Mesothelial cell of epicardium (in vitro differentiated cells): Measurements from ENCODE around the gene CHIT1. TPM values are rescaled to one million over a fixed set of nuclear protein-coding genes. Genes with fewer than 3 reads are reported as not detected.
"Not testable (repeated sequence)": the region's sequence is repeated elsewhere in the genome, so short reads cannot be mapped to it uniquely, and the experiment has no call there.

Experiments used
- DNase-seq, 2 experiments: peaks; one replicate each; pipeline ENCODE4 v3.0.0; 2021; ENCODE audit warnings: low spot score in 2 of 2; ENCODE audit not compliant: unreplicated experiment in 2 of 2
- H3K27ac Mint-ChIP-seq: 2 replicates; pipeline ENCODE4 v1.8.0; 2021; ENCODE audit warnings: mixed read lengths
- H3K27me3 Mint-ChIP-seq: 2 replicates; pipeline ENCODE4 v1.8.0; 2021; ENCODE audit warnings: low read depth, mixed read lengths
- H3K36me3 Mint-ChIP-seq: 2 replicates; pipeline ENCODE4 v1.8.0; 2021; ENCODE audit warnings: mixed read lengths
- H3K4me1 Mint-ChIP-seq: 2 replicates; pipeline ENCODE4 v1.8.0; 2021; ENCODE audit warnings: mixed read lengths
- H3K4me3 Mint-ChIP-seq: 2 replicates; pipeline ENCODE4 v1.8.0; 2021; ENCODE audit warnings: mild to moderate bottlenecking, moderate library complexity, mixed read lengths
- H3K9me3 Mint-ChIP-seq: 2 replicates; pipeline ENCODE4 v1.8.0; 2021; ENCODE audit warnings: mixed read lengths
- CTCF ChIP-seq: fragments of 200-600 bp; sonication (generic); IDR thresholded peaks from one replicate; pipeline ENCODE4 v1.5.0; 2021; ENCODE audit warnings: antibody characterized with exemption; ENCODE audit not compliant: unreplicated experiment
- total RNA-seq: library from RNA; stranded (reverse); gene quantifications from 3 replicates; pipeline ENCODE4 v1.2.1, GENCODE V29; 2021

The CHIT1 gene
- total RNA-seq, 1 donor from 2014 or later: 0.13 TPM

DNA sequence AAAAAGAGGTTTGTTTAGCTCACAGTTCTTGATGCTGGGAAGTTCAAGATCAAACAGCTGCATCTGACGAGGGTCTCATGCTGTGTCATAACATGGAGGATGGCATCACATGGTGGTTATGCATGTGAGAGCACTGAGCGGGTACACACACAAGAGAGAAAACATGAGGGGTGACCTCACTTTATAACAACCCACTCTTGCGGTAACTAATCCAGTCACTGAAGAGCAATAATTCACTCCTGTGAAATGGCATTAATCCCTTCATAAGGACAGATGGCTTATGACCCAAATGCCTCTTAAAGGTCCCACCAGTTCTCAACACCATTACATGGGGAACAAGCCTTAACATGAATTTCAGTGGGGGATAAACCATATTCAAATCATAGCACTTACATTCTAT is 23.2 kb upstream of the CHIT1 start:
- Mint-ChIP-seq H3K9me3 (peaks cover 34% of the 10 kb centered on the region), H3K27me3 (peaks cover 58% of the 10 kb centered on the region), H3K36me3 (no peaks in the 10 kb centered on the region), H3K4me3 (no peak overlapping the region), H3K4me1 (no peaks in the 10 kb centered on the region), H3K27ac (no peak overlapping the region)
- DNase-seq: no peak
- TF ChIP-seq CTCF: no peak

GRCh38 chr1:203251466-203251865 is 22.0 kb upstream of the CHIT1 start:
- H3K36me3 Mint-ChIP-seq: no peaks in the 10 kb centered on the region
- TF ChIP-seq CTCF: no peak
- H3K4me1 Mint-ChIP-seq: no peaks in the 10 kb centered on the region
- no peak for DNase-seq
- H3K4me3 Mint-ChIP-seq: no peak overlapping the region
- H3K27me3 Mint-ChIP-seq: peaks cover 59% of the 10 kb centered on the region
- no peak overlapping the region for H3K27ac Mint-ChIP-seq
- H3K9me3 Mint-ChIP-seq: peaks cover 27% of the 10 kb centered on the region

- Mint-ChIP-seq H3K4me1 (no peaks in the 10 kb centered on the region), H3K27ac (no peak overlapping the region), H3K36me3 (no peaks in the 10 kb centered on the region), H3K4me3 (no peak overlapping the region), H3K27me3 (peaks cover 57% of the 10 kb centered on the region), H3K9me3 (peaks cover 22% of the 10 kb centered on the region)
- DNase-seq: no peak
- no peak for TF ChIP-seq CTCF
These were observed 21.4 kb upstream of the CHIT1 start for GRCh38 chr1:203250911-203251310.

- Mint-ChIP-seq H3K4me1 (no peaks in the 10 kb centered on the region), H3K27ac (no peak overlapping the region), H3K9me3 (peaks cover 10% of the 10 kb centered on the region), H3K27me3 (peaks cover 45% of the 10 kb centered on the region), H3K4me3 (no peak overlapping the region), H3K36me3 (no peaks in the 10 kb centered on the region)
- no peak for TF ChIP-seq CTCF
- no peak for DNase-seq
These were observed 15.3 kb upstream of the CHIT1 start for GRCh38 chr1:203244776-203245175.

DNA sequence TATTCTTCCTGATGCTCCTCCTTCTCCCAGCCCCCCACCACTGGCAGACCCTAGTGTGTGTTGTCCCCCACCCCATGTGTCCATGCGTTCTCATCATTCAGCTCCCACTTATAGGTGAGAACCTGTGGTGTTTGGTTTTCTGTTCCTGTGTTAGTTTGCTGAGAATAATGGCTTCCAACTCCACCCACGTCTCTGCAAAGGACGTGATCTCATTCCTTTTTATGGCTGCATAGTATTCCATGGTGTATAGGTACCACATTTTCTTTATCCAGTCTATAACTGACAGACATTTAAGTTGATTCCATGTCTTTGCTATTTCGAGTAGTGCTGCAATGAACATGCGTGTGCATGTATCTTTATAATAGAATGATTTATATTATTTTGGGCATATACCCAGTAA is 12.2 kb upstream of the CHIT1 start:
- Mint-ChIP-seq H3K9me3 (peaks cover 11% of the 10 kb centered on the region), H3K27me3 (peaks cover 46% of the 10 kb centered on the region)
- H3K4me1 Mint-ChIP-seq, H3K36me3 Mint-ChIP-seq, DNase-seq, H3K4me3 Mint-ChIP-seq, H3K27ac Mint-ChIP-seq: not testable (repeated sequence)

GRCh38 chr1:203239526-203240305 is 10.2 kb upstream of the CHIT1 start:
- TF ChIP-seq CTCF: no peak
- H3K27me3 Mint-ChIP-seq: peaks cover 46% of the 10 kb centered on the region
- peaks cover 4% of the 10 kb centered on the region for H3K36me3 Mint-ChIP-seq
- H3K4me3 Mint-ChIP-seq: no peak overlapping the region
- no peaks in the 10 kb centered on the region for H3K4me1 Mint-ChIP-seq
- H3K27ac Mint-ChIP-seq: no peak overlapping the region
- no peak for DNase-seq
- peaks cover 26% of the 10 kb centered on the region for H3K9me3 Mint-ChIP-seq
